NOMO-1 treated with dmso at 0.1 percent for 144 hours (cell line): ENCODE measurements around the gene ADAM21.
"Not testable (repeated sequence)": the region's sequence is repeated elsewhere in the genome, so short reads cannot be mapped to it uniquely, and the experiment has no call there.

Experiments used
- DNase-seq: peaks from one replicate; lab custom pipeline; 2025; ENCODE audit not compliant: unreplicated experiment; lab: John Stamatoyannopoulos, UW

ADAM21 gene

DNA sequence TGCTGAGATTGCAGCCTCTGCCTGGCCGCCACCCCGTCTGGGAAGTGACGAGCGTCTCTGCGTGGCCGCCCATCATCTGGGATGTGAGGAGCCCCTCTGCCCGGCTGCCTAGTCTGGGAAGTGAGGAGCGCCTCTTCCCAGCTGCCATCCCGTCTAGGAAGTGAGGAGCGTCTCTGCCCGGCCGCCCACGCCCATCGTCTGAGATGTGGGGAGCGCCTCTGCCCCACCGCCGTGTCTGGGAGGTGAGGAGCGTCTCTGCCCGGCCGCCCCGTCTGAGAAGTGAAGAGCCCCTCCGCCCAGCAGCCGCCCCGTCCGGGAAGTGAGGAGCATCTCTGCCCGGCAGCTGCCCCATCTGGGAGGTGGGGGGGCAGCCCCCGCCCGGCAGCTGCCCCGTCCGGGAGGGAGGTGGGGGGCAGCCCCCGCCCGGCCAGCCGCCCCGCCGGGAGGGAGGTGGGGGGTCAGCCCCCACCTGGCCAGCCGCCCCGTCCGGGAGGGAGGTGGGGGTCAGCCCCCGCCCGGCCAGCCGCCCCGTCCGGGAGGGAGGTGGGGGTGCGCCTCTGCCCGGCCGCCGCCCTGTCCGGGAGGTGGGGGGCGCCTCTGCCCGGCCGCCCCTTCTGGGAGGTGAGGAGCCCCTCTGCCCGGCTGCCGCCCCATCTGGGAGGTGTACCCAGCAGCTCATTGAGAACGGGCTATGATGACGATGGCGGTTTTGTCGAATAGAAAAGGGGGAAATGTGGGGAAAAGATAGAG is 25.6 kb downstream of the ADAM21 start:
- DNase-seq = not testable (repeated sequence)

DNA sequence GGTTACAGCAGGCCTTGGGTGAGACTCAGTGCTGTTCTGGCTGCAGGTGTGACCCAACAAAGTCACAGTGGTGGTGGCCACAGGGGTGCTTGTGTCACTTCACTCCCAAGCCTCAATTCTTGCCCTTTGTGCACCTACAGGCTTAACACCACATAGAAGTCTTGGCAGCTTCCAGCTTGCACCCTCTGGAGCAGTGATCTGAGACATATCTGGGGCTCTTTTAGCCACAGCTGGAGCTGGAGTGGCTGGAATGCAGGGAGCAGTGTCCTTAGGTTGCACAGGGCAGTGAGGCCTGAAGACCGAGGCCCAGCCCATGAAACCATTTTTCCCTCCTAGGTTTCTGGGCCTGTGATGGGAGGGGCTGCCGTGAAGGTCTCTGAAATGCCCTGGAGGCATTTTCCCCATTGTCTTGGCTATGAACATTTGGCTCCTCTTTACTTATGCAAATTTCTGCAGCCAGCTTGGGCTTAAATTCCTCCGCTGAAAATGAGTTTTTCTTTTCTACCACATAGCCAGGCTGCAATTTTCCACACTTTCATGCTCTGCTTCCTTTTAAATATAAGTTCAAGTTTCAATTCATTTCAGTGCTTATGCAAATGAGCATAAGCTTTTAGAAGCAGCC is 37.7 kb downstream of the ADAM21 start:
- DNase-seq = no peak

DNA sequence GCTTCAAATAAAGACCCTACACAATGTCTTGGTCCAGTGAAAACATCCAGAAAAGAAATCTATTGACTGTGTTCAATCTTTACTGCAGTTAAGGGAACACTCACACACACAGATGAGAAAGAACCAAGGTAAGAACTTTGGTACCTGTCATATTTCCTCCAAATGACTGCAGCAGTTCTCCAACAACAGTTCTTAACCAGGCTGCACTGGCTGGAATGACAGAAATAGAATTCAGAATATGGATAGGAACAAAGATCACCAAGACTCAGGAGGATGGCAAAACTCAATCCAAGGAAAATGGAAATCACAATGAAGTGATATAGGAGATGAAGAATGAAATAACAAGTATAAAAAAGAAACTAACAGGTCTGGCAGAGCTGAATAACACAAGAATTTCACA is 46.2 kb downstream of the ADAM21 start:
- no peak for DNase-seq
